GM18526 (cell line): Measurements from ENCODE around the gene ZNF562.
A peak's percentile ranks its signal among the peaks of the same experiment; 100 is the strongest.

Experiments used
- POLR2A ChIP-seq: IDR thresholded peaks from 3 replicates; pipeline ENCODE4 v1.6.1; 2011; ENCODE audit not compliant: insufficient read length; ENCODE audit errors: extremely low read depth

Gene ZNF562

DNA sequence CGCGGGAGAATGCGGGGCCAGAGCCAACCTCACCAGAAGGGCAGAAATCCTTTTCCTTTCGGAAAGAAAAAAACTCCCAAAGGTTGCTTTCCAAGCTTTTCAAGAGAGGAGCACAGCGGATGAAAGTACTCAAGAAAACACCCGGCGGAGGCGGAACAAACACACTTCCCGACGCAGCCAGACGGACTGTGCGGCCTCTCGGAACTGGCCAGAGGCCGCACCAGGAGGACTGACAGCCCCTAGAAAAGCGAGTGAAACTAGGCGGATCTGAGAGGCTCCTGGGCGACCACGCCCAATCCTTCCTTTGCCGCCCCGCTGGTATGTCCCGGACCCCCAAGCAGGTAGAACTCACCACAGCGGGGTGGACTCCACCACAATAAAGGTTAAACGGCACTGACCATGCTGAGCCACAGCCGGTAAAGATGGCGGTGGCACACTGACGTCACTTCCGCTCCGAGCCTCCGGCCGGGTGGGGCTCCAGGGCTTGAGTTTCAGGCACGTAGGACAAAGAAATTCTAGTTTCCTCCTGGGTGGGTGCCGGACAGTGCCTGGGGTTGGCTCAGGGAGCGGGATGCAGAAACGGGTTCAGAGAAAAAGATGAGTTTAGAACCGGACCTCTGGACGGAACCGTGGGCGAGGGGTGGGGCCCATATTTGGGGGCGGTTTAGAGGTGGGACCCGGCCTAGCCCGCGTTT lies at the start of gene ZNF562:
Gene ZNF562, minus strand, starts transcription at position 438 of the 695 bp plus-strand sequence. CDS start 14,356 bp downstream, outside the sequence.
- TF ChIP-seq POLR2A = peak; percentile 67

DNA sequence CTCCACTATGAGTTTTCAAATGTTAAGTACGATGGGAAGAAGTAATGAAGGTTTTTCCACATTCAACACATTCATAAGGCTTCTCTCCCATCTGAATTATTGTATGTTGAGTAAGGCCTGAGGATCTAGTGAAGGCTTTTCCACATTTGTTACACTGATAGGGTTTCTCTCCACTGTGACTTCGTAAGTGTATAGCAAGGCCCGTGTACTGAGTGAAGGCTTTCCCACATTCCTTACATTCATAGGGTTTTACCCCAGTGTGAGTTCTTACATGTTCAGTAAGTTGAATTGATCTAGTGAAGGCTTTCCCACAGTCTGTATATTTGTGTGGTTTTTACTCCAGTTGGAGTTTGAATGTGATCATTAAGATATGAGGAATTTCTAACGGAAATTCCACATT lies 49.3 kb upstream of the ZNF562 start:
- no peak for TF ChIP-seq POLR2A

DNA sequence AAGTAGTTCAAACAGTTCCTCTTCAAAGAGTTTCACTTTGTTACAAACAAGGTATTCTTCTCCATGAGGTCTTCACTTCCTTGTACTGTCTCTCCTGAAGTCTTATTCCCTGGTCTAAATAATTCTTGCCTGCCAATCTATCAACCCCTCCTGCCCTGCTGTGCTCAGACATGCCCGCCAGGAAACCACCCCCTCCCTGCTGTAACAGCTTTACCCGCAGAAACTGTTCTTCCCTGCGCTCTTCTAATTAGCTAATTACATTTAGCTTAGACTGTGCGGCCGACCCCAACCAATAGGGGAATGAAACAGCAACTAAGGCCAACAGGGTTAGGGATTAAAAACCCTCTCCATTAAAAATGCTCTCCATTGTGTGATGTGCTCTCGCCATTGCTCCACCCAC lies 47.0 kb upstream of the ZNF562 start:
- TF ChIP-seq POLR2A = no peak

DNA sequence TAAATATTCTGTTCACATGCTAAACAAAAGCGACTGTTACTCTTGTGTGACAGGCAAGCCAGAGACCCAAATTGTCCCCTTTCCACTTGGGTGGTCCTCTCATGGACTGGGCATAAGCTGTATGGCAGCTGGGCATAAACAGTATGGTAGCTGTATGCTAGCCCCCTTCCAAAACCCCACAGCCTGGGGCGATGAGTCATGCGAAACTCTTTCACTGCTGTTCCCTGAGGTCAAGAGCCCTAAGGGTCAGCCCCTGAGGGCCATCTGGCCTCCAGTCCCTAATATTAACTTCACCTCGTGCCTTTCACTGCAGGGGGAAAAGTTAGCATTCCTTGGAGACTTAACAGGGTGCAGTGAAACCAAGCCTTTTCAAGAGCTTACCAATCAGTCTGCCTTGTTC lies 45.6 kb upstream of the ZNF562 start:
- no peak for TF ChIP-seq POLR2A

DNA sequence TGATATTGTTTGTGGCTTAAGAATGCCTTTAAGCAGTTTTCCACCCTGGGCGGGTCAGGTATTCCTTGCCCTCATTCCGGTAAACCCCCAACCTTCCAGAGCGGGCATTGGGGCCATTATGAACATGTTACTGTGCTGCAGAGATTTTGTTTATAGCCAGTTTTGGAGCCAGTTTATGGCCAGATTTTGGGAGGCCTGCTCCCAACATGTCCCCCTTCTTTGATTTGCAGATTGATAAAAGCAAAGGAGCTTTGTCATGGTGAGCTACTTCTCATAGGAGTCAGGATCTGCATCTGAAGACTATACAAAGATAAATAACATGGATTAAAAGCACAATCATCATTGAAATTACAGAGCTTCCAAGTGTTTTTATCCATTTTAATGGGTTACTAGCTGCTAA lies 36.9 kb upstream of the ZNF562 start:
- TF ChIP-seq POLR2A = no peak

DNA sequence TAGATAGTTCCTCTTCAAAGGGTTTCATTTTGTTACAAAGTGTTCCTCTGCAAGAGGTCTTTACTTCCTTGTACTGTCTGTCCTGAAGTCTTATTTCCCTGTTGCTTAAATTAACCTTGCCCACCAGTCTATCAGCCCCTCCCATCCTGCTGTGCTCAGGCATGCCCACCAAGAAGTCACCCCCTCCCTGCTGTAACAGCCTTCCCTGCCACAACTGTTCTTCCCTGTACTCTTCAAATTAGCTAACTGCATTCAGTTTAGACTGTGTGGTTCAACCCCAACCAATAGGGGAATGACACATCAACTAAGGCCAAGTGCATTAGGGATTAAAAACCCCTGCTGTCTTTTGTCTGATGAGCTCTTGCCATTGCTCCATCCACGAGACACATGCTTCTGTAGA lies 34.4 kb upstream of the ZNF562 start:
- TF ChIP-seq POLR2A = no peak

DNA sequence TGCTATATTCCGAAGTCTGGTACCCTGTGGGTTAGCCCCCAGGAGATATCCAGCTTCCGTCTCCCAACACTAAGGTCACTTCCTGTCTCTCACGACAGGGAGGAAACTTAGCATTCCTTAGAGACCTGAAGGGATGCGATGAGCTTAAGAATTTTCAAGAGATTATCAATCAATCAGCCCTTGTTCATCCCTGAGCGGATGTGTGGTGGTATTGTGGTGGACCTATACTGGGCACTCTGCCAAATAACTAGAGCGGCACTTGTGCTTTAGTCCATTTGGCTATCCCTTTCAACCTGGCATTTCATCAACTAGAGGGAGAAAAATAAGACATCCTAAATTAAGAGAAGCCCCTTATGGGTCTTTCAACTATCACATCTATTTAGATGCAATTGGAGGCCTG lies 30.9 kb upstream of the ZNF562 start:
- no peak for TF ChIP-seq POLR2A

DNA sequence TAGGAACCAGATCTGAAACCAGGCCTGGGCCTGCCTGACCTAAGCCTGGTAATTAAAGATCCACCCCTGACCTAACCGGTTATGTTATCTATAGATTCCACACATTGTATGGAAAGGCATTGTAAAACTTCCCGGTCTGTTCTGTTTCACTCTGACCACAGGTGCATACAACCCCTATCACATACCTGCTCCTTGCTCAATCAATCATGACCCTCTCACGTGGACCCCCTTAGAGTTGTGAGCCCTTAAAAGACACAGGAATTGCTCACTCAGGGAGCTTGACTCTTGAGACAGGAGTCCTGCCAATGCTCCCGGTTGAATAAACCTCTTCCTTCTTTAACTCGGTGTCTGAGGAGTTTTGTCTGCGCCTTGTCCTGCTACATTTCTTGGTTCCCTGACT lies 27.3 kb upstream of the ZNF562 start:
- TF ChIP-seq POLR2A = no peak

DNA sequence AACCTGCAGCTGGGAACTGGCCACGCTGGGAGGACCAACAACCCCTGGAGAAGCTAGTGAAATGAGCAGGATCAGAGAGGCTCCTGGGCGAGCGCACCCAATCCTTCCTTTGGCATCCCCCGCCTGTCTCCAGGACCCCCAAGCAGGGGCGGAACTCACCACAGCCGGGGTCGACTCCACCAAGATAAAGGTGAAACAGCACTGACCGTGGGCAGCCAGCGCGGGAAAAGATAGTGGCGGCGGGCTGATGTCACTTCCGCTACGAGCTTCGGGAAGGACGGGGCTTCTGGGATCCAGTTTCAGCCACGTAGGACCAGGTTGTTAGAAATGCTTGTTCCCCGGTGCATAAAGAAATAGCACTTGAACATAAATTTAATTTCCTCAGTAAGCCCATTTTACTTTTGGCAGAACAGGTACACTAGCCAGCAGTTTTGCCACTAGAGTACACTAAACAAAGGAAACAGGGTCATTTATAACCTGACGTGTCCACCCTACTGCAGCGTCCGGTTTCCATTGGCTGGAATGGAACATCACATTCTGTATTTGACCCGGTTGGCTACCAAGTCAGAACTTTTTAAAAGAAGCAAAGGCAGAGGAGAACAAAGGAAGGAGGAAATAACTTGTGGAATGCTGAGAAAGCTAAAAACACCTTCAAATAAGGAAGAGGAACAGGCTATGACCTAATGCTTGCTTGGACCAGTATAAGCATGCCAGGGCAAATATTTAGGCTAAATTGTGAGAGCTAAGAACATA lies 25.5 kb upstream of the ZNF562 start:
- TF ChIP-seq POLR2A = no peak

DNA sequence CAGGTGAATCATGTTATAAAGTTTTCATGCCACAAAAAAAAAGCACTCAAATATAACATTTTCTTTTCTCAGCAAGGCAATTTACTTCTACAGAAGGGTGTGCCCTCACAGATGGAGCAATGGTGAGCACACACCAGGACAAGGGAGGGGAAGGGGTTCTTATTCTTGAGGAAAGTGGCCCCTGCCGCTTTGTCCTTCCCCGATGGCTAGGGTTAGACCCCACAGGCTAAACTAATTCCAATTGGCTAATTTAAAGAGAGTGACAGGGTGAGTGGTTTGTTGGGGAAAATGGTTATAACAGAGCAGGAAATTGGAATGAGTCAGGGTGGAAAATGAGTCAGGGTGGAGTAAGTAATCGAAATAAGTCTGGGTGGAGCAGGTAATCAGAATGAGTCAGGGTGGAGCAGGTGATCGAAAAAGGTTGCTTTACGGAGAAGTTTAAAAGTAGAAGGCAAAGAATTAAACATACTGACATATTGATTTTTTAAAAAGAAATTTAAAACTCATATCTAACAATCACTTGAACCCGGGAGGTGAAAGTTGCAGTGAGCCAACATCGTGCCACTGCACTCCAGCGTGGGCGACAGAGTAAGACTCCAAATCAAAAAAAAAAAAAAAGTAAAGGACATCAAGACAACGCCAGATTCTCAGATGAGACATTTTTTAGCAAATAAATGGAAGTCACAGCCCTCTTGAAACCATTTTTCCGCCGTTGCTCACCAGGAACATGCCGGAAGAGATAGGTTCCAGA lies 813 bp downstream of the ZNF562 start:
- TF ChIP-seq POLR2A = no peak

DNA sequence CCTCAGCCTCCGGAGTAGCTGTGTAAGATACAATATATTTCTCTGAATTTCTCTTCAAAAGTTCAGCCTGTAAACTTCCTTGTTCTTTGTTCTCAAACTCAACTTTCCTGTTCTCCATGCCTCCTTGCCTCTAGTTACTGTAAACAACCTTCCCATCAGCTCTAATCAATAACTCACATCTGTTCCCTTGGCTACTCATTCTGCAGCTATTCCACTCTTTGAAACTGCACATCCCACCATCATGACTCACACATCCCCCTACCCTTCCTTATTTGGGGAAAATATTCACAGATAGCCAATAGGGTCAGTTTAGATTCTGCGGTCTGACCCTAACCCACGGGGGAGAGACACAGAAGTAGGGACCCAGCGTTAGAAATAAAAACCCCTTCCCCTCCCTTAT lies 2.0 kb downstream of the ZNF562 start:
- no peak for TF ChIP-seq POLR2A

DNA sequence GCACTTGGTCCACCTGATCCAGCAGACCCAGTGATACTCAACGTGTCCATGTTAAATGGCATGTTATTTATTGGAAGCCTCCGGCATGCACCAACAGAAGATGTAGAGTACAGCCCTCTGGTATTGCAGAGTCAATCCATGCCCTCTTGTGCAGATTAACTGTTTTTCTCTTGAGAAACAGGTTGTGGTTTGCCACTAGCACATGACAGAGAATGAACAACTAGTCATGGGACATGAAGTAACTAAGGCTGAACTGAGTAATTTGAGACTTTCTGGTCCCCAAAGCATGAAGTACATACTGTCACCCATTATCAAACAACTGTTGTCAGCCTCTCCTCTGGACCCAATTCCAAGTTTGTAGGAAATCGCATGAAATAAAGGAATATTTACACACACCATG lies 3.2 kb downstream of the ZNF562 start:
- TF ChIP-seq POLR2A = no peak

DNA sequence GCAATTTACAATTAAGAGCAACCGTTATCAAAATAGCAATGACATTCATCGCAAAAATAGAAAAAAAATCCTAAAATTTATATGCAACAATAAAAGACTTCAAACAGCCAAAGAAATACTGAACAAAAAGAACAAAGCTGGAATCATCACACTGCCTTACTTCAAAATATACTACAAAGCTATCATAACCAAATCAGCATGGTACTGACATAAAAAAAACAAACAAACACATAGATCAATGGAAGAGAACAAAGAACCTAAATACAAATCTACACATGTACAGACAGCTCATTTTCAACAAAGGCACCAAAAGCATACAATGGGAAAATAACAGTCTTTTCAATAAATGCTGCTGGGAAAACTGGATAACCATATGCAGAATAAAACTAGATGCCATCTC lies 6.4 kb downstream of the ZNF562 start:
- no peak for TF ChIP-seq POLR2A

DNA sequence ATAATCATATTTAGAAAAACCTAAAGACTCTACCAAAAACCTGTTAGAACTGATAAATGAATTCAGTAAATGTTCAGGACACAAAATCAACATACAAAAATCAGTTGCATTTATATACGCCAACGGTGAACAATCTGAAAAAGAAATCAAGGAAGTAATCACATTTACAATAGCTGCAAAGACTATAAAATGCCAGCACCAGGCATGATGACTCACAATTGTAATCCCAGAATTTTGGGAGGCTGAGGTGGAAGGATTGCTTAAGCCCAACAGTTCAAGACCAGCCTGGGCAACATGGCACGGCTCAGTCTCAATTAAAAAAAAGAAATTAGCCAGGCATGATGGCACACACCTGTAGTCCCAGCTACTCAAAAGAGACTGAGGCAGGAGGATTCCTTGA lies 7.0 kb downstream of the ZNF562 start:
- no peak for TF ChIP-seq POLR2A

DNA sequence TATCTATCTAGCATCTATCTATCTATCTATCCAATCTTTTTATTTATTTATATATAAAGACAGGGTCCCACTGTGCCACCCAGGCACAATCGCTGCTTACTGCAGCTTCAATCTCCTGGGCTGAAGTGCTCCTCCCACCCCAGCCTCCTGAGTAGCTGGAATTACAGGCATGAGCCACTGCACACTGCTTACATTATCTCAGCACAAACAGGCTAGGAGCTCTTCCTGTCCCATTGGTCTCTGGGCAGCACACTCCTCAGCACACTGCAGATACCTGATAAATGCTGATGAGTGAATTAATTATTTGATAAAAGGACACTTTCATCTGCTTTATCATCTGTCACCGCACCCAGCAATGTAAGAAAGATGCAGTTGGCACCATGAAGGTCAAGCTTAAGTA lies 16.1 kb downstream of the ZNF562 start:
- no peak for TF ChIP-seq POLR2A

DNA sequence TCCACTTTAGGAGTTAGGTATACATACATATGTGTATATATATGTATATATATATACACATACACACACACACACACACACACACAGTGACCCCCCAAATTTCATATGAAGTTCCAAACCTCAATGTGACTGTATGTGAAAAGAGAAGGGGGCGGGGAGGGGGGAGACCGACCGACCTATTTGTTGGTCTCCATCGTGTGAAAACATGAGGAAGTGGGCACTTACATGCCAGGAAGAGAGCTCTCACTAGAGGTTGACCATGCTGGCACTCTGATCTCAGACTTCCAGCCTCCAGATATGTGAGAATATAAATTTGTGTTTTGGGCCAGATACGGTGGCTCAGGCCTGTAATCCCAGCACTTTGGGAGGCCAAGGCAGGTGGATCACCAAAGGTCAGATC lies 24.6 kb downstream of the ZNF562 start:
- TF ChIP-seq POLR2A = no peak
